Prostate gland (tissue), 2 donors: ENCODE data around the gene TMC3.

Experiments used
- CTCF ChIP-seq, 4 experiments: fragments of 200-600 bp in 2 of 4; fragments of 450-650 bp in 2 of 4; sonication (generic) in 2 of 4; IDR thresholded peaks; 1 replicate in 3 of 4; 2 replicates in 1 of 4; pipeline ENCODE4 v1.5.1; 2016 to 2019; ENCODE audit warnings: antibody characterized with exemption in 4 of 4, mild to moderate bottlenecking in 2 of 4, moderate library complexity in 2 of 4
- POLR2A ChIP-seq: fragments of 450-650 bp; IDR thresholded peaks from one replicate; pipeline ENCODE4 v1.6.1; 2016; ENCODE audit warnings: antibody characterized with exemption, mild to moderate bottlenecking

- TF ChIP-seq CTCF (IDR thresholded peaks at IDR 0.05) (no peak), POLR2A (no peak)
These were observed 3.9 kb upstream of the TMC3 start for GRCh38 chr15:81377871-81378270.
